Fibroblast of lung (primary cell): ENCODE measurements around the gene MAGI2. TPM values are rescaled to one million over a fixed set of nuclear protein-coding genes. Genes with fewer than 3 reads are reported as not detected.
A peak's percentile ranks its signal among the peaks of the same experiment; 100 is the strongest.
"Not testable (repeated sequence)": the region's sequence is repeated elsewhere in the genome, so short reads cannot be mapped to it uniquely, and the experiment has no call there.

ENCODE experiments used
- DNase-seq, 2 donors: peaks; one replicate each; pipeline versions ENCODE4 v3.0.0 to v3.0.0-alpha.2; 2010; ENCODE audit warnings: low read depth in 2 of 2
- H2AFZ ChIP-seq: 2 replicates; pipeline ENCODE4 v1.5.1; 2012; ENCODE audit warnings: low read length, control low read depth, inconsistent platforms
- H3K27ac ChIP-seq: 2 replicates; pipeline ENCODE4 v1.5.1; 2011; ENCODE audit warnings: low read length, control low read depth; ENCODE audit not compliant: insufficient read depth
- H3K27me3 ChIP-seq: 2 replicates; pipeline ENCODE4 v1.5.1; 2011; ENCODE audit warnings: mild to moderate bottlenecking, low read length; ENCODE audit not compliant: control insufficient read depth, insufficient read depth
- H3K36me3 ChIP-seq: 2 replicates; pipeline ENCODE4 v1.5.1; 2011; ENCODE audit warnings: low read length; ENCODE audit not compliant: control insufficient read depth, insufficient read depth
- H3K4me1 ChIP-seq: 2 replicates; pipeline ENCODE4 v1.5.1; 2011; ENCODE audit warnings: low read length; ENCODE audit not compliant: control insufficient read depth, insufficient read depth; ENCODE audit errors: extremely low read depth
- H3K4me2 ChIP-seq: 2 replicates; pipeline ENCODE4 v1.5.1; 2011; ENCODE audit warnings: low read length, control low read depth; ENCODE audit not compliant: insufficient read depth; ENCODE audit errors: extremely low read depth
- H3K4me3 ChIP-seq, 4 experiments: fragments of 200-600 bp in 1 of 4; sonication (generic) in 1 of 4; replicated peaks in 1 of 4; 2 replicates each; pipeline ENCODE4 v1.5.1; 2011 to 2016; ENCODE audit warnings: low read length in 4 of 4, low read depth in 3 of 4, mild to moderate bottlenecking in 3 of 4, control low read depth in 2 of 4, inconsistent platforms in 1 of 4, mixed read lengths in 1 of 4; ENCODE audit not compliant: insufficient read depth in 1 of 4; ENCODE audit errors: control extremely low read depth in 1 of 4
- H3K79me2 ChIP-seq: 2 replicates; pipeline ENCODE4 v1.5.1; 2012; ENCODE audit warnings: mild to moderate bottlenecking, low read length, inconsistent platforms; ENCODE audit not compliant: control insufficient read depth, insufficient read depth
- H3K9ac ChIP-seq: 2 replicates; pipeline ENCODE4 v1.5.1; 2011; ENCODE audit warnings: mild to moderate bottlenecking, low read length, control low read depth; ENCODE audit not compliant: insufficient read depth
- H3K9me3 ChIP-seq: 2 replicates; pipeline ENCODE4 v1.5.1; 2012; ENCODE audit warnings: low read depth, low read length; ENCODE audit not compliant: control insufficient read depth, insufficient read depth
- H4K20me1 ChIP-seq: 2 replicates; pipeline ENCODE4 v1.5.1; 2011; ENCODE audit warnings: low read length; ENCODE audit not compliant: control insufficient read depth, insufficient read depth; ENCODE audit errors: extremely low read depth
- CTCF ChIP-seq, 2 donors: IDR thresholded peaks in 1 of 2; conservative IDR thresholded peaks in 1 of 2; 1 replicate in 1 of 2; 2 replicates in 1 of 2; pipeline ENCODE4 v1.5.1; 2011 to 2012; ENCODE audit warnings: low read length in 2 of 2, control low read depth in 1 of 2, inconsistent platforms in 1 of 2, low read depth in 1 of 2, mild to moderate bottlenecking in 1 of 2
- EZH2 ChIP-seq: IDR thresholded peaks from 2 replicates; pipeline ENCODE4 v1.5.1; 2012; ENCODE audit warnings: low read length, control low read depth, mild to moderate bottlenecking; ENCODE audit errors: missing control alignments
- polyA plus RNA-seq, 2 donors: library from polyadenylated mRNA; depleted of rRNA in 1 of 2; stranded (reverse) in 1 of 2; unstranded in 1 of 2; fragments of >200 nt; gene quantifications; 2 replicates each; pipeline ENCODE4 v1.2.1, GENCODE V29; 2011 to 2012; ENCODE audit warnings: missing spikeins in 1 of 2
- total RNA-seq: library from RNA; depleted of rRNA; stranded (reverse); fragments of >200 nt; gene quantifications from 2 replicates; pipeline ENCODE4 v1.2.1, GENCODE V29; 2014

Gene MAGI2
- total and polyA plus RNA-seq, 2 donors (not counting 1 experiment from before 2014, with no cell fraction given): 1.8 to 17.0 TPM

GRCh38 chr7:78326876-78327275 lies 1126.6 kb downstream of the MAGI2 start:
- no peak overlapping the region for H3K4me3 ChIP-seq
- no peak overlapping the region for H3K9ac ChIP-seq
- DNase-seq: peak in 1 of 2 donors; percentile 36
- H3K4me1 ChIP-seq: no peaks in the 10 kb centered on the region
- no peak overlapping the region for H2AFZ ChIP-seq
- H3K79me2 ChIP-seq: no peaks in the 10 kb centered on the region
- no peaks in the 10 kb centered on the region for H4K20me1 ChIP-seq
- no peaks in the 10 kb centered on the region for H3K27me3 ChIP-seq
- H3K27ac ChIP-seq: no peak overlapping the region
- no peak for TF ChIP-seq CTCF (conservative IDR thresholded peaks at IDR 0.05 in 1 of 2, IDR thresholded peaks at IDR 0.05 in 1 of 2; ENCODE audit: low read depth in 1 of 2, low read length in 2 of 2)
- no peaks in the 10 kb centered on the region for H3K36me3 ChIP-seq
- H3K9me3 ChIP-seq: no peaks in the 10 kb centered on the region
- no peak overlapping the region for H3K4me2 ChIP-seq

- no peaks in the 10 kb centered on the region for H4K20me1 ChIP-seq
- no peaks in the 10 kb centered on the region for H3K79me2 ChIP-seq
- H3K27ac ChIP-seq: no peak overlapping the region
- no peak for TF ChIP-seq EZH2
- no peak for TF ChIP-seq CTCF (conservative IDR thresholded peaks at IDR 0.05 in 1 of 2, IDR thresholded peaks at IDR 0.05 in 1 of 2; ENCODE audit: low read depth in 1 of 2, low read length in 2 of 2)
- H3K4me2 ChIP-seq: no peak overlapping the region
- H2AFZ ChIP-seq: no peak overlapping the region
- DNase-seq: peak in 1 of 2 donors; percentile 76
- no peaks in the 10 kb centered on the region for H3K9me3 ChIP-seq
- no peak overlapping the region for H3K9ac ChIP-seq
- H3K27me3 ChIP-seq: no peaks in the 10 kb centered on the region
- no peak overlapping the region for H3K4me3 ChIP-seq
- no peaks in the 10 kb centered on the region for H3K36me3 ChIP-seq
- no peaks in the 10 kb centered on the region for H3K4me1 ChIP-seq
Observed at GRCh38 chr7:78326189-78326588, 1127.3 kb downstream of the MAGI2 start.

GRCh38 chr7:78323118-78323517 lies 1130.3 kb downstream of the MAGI2 start:
- no peaks in the 10 kb centered on the region for H3K36me3 ChIP-seq
- no peak for TF ChIP-seq EZH2
- H3K27ac ChIP-seq: no peak overlapping the region
- H2AFZ ChIP-seq: no peak overlapping the region
- no peaks in the 10 kb centered on the region for H3K4me1 ChIP-seq
- H3K9ac ChIP-seq: no peak overlapping the region
- H4K20me1 ChIP-seq: no peaks in the 10 kb centered on the region
- H3K79me2 ChIP-seq: no peaks in the 10 kb centered on the region
- peak in 1 of 2 donors; percentile 36 for DNase-seq
- no peak overlapping the region for H3K4me3 ChIP-seq
- H3K27me3 ChIP-seq: no peaks in the 10 kb centered on the region
- no peak overlapping the region for H3K4me2 ChIP-seq
- no peaks in the 10 kb centered on the region for H3K9me3 ChIP-seq

- H3K9me3 ChIP-seq, H3K4me3 ChIP-seq, H3K27me3 ChIP-seq, H3K4me2 ChIP-seq, H3K27ac ChIP-seq, H3K9ac ChIP-seq, DNase-seq, H2AFZ ChIP-seq, H4K20me1 ChIP-seq, H3K79me2 ChIP-seq, H3K4me1 ChIP-seq, H3K36me3 ChIP-seq: not testable (repeated sequence)
Observed at GRCh38 chr7:78322231-78322630, 1131.2 kb downstream of the MAGI2 start.
